Measurements from ENCODE around the gene MN1. TPM values are rescaled to one million over a fixed set of nuclear protein-coding genes. Genes with fewer than 3 reads are reported as not detected.

Gene MN1
- total and polyA plus RNA-seq, 2 of the 4 experiments (the other 2 are of a cell fraction) = 0.36 to 1.3 TPM

GRCh38 chr22:27827604-27828587 is 26.3 kb upstream of the MN1 start:
- no peak overlapping the region for H3K18ac ChIP-seq (ENCODE audit: low read depth, low read length)
- H3K27ac ChIP-seq (ENCODE audit: insufficient read depth, low read length) = no peak overlapping the region
- H3K4me3 ChIP-seq (ENCODE audit: insufficient read depth, low read depth, low read length) = no peak overlapping the region
- no peak overlapping the region for H4K91ac ChIP-seq (ENCODE audit: insufficient read depth, low read depth, low read length)
- intact Hi-C loops (cut with micrococcal nuclease) (no loop called here), in situ Hi-C loops (cut with MboI; ENCODE audit: low sequenced_read_pairs) (no loop called here), dilution Hi-C loops (cut with HindIII; ENCODE audit: low sequenced_read_pairs, unreplicated experiment) (no loop called here)
- CTCF ChIA-PET = interaction anchor here (0.6 kb wide), 1 partner anchor 21 kb away, joined by 6 read pairs; no protein-coding TSS in a partner anchor
- no peak overlapping the region for H3K23ac ChIP-seq (ENCODE audit: low read depth, low read length)
- no peak overlapping the region for H2AFZ ChIP-seq (replicated peaks; ENCODE audit: low read length, poor library complexity)
- H2BK20ac ChIP-seq (ENCODE audit: low read depth, low read length) = no peak overlapping the region
- peak overlapping the region; percentile 57 for H2AK9ac ChIP-seq (replicated peaks; ENCODE audit: low read depth, low read length, poor library complexity)
- ATAC-seq (ENCODE audit: low read depth) (no peak), DNase-seq (no peak)
- H2AK5ac ChIP-seq (ENCODE audit: low read depth, low read length) = no peak overlapping the region
- no peaks in the 10 kb centered on the region; the same call in 1 of the 2 replicates for H3K9me3 ChIP-seq (ENCODE audit: control insufficient read depth, insufficient read depth, low read length)
- H4K8ac ChIP-seq (ENCODE audit: low read depth in 2 of 2, low read length in 2 of 2) = no peak overlapping the region
- no peak overlapping the region for H3K9ac ChIP-seq (ENCODE audit: low read depth, low read length)
- no peak overlapping the region for H4K5ac ChIP-seq (ENCODE audit: low read depth, low read length)
- H2BK5ac ChIP-seq (ENCODE audit: low read depth, low read length, poor library complexity, severe bottlenecking) = no peak overlapping the region
- no peak overlapping the region for H3K4me2 ChIP-seq (ENCODE audit: low read depth, low read length)
- H2BK15ac ChIP-seq (ENCODE audit: low read depth, low read length) = no peak overlapping the region
- H4K20me1 ChIP-seq (ENCODE audit: insufficient read depth, low read length) = no peaks in the 10 kb centered on the region; the same call in 1 of the 2 replicates
- H3K4me1 ChIP-seq (ENCODE audit: control insufficient read depth, insufficient read depth, low read length) = no peaks in the 10 kb centered on the region
- H3K9me1 ChIP-seq (ENCODE audit: insufficient read depth, low read length) = no peaks in the 10 kb centered on the region
- POLR2A ChIA-PET (ENCODE audit: unreplicated experiment) = no interaction called here
- H3K56ac ChIP-seq (ENCODE audit: extremely low read depth, insufficient read depth, low read length) = no peak overlapping the region
- no peak overlapping the region for H3K14ac ChIP-seq (replicated peaks; ENCODE audit: low read depth, low read length)
- H3K36me3 ChIP-seq (ENCODE audit: control insufficient read depth, insufficient read depth, low read length) = no peaks in the 10 kb centered on the region
- no peak overlapping the region for H2BK120ac ChIP-seq (ENCODE audit: low read depth, low read length)
- H3K79me1 ChIP-seq (ENCODE audit: low read depth in 1 of 2, low read length in 2 of 2) = no peaks in the 10 kb centered on the region
- no peaks in the 10 kb centered on the region for H3K27me3 ChIP-seq (ENCODE audit: control insufficient read depth, insufficient read depth, low read length)
- no peak overlapping the region; the same call in 1 of the 2 replicates for H3K4ac ChIP-seq (ENCODE audit: low read depth, low read length)
- 64% methylated on average over 4 of the region's 23 CpGs; no CpG with 5 or more reads in 1 of the 2 experiments for WGBS, 2 experiments (ENCODE audit: extremely low coverage in 2 of 2, insufficient read length in 1 of 2)
- no TSS peak for BruUV-seq (replicated peaks)
- TF ChIP-seq CHD1 (IDR thresholded peaks at IDR 0.05; ENCODE audit: low read depth, low read length) (no peak), CEBPB (IDR thresholded peaks at IDR 0.05; ENCODE audit: low read depth, low read length) (no peak), BHLHE40 (IDR thresholded peaks at IDR 0.05; ENCODE audit: low read depth, low read length) (no peak), MAFK (IDR thresholded peaks at IDR 0.05; ENCODE audit: low read depth, low read length) (no peak), SMC3 (IDR thresholded peaks at IDR 0.05; ENCODE audit: low read depth, low read length) (no peak), MAZ (IDR thresholded peaks at IDR 0.05; ENCODE audit: borderline replicate concordance, low read depth, low read length) (no peak), RFX5 (IDR thresholded peaks at IDR 0.05; ENCODE audit: low read depth, low read length) (no peak), ELK1 (IDR thresholded peaks at IDR 0.05; ENCODE audit: borderline replicate concordance, low read depth, low read length) (no peak), MXI1 (IDR thresholded peaks at IDR 0.05; ENCODE audit: borderline replicate concordance, low read depth, low read length) (no peak), CTCF (conservative IDR thresholded peaks at IDR 0.05; ENCODE audit: low read depth, low read length) (no peak), RAD21 (IDR thresholded peaks at IDR 0.05; ENCODE audit: low read length) (no peak), RCOR1 (IDR thresholded peaks at IDR 0.05; ENCODE audit: insufficient replicate concordance, low read length) (no peak), NFE2L2 (IDR thresholded peaks at IDR 0.05; ENCODE audit: low read depth, low read length) (no peak)
